HEK293 (cell line): ENCODE results near the gene HERC2.
"Not testable (repeated sequence)": the region's sequence is repeated elsewhere in the genome, so short reads cannot be mapped to it uniquely, and the experiment has no call there.

Experiments
- CTCF ChIA-PET: fragments of 350-600 bp; formaldehyde crosslinking; extraction: SDS; loops from one replicate; lab custom pipeline; 2021; ENCODE audit warnings: antibody characterized with exemption; lab: Yijun Ruan, JAX
- POLR2A ChIA-PET: fragments of 300-600 bp; formaldehyde crosslinking; extraction: SDS; loops from one replicate; lab custom pipeline; 2020; ENCODE audit warnings: antibody characterized with exemption, inconsistent platforms; lab: Yijun Ruan, JAX
- H3K27ac ChIP-seq: fragments of 200-500 bp; sonication (Bioruptor generic); 2 replicates; pipeline ENCODE4 v1.5.1; 2014; ENCODE audit warnings: low read depth, low read length, control low read depth, inconsistent platforms; ENCODE audit errors: extremely low read depth
- H3K36me3 ChIP-seq, 2 experiments: fragments of 200-500 bp in 1 of 2; sonication (Bioruptor generic) in 1 of 2; 1 replicate in 1 of 2; 2 replicates in 1 of 2; pipeline ENCODE4 v1.5.1; 2014 to 2017; ENCODE audit warnings: inconsistent platforms in 2 of 2, low read length in 2 of 2; ENCODE audit not compliant: control insufficient read depth in 2 of 2, insufficient read depth in 1 of 2
- H3K4me1 ChIP-seq: fragments of 200-500 bp; sonication (Bioruptor generic); 2 replicates; pipeline ENCODE4 v1.5.1; 2014; ENCODE audit warnings: mild to moderate bottlenecking, low read length, inconsistent platforms; ENCODE audit not compliant: control insufficient read depth, insufficient read depth
- H3K4me3 ChIP-seq: 2 replicates; pipeline ENCODE4 v1.5.1; 2011; ENCODE audit warnings: low read depth, mild to moderate bottlenecking, control low read depth, low read length, moderate library complexity
- H3K9me3 ChIP-seq: fragments of 200-500 bp; sonication (Bioruptor generic); 2 replicates; pipeline ENCODE4 v1.5.1; 2014; ENCODE audit warnings: low read depth, low read length, inconsistent platforms; ENCODE audit not compliant: control insufficient read depth, insufficient read depth
- KLF1 ChIP-seq: fragments of 450-650 bp; formaldehyde crosslinking; IDR thresholded peaks from 2 replicates; pipeline ENCODE4 v1.5.1; 2016; ENCODE audit warnings: missing biosample characterization, missing genetic modification characterization
- KLF10 ChIP-seq: fragments of 450-650 bp; IDR thresholded peaks from 2 replicates; pipeline ENCODE4 v1.5.1; 2018; ENCODE audit warnings: missing biosample characterization, mild to moderate bottlenecking, missing genetic modification characterization
- KLF7 ChIP-seq: fragments of 450-650 bp; formaldehyde crosslinking; IDR thresholded peaks from 2 replicates; pipeline ENCODE4 v1.5.1; 2016; ENCODE audit warnings: missing biosample characterization, missing genetic modification characterization, borderline replicate concordance
- RBAK ChIP-seq: fragments of 450-650 bp; formaldehyde crosslinking; IDR thresholded peaks from 2 replicates; pipeline ENCODE4 v1.5.1; 2016; ENCODE audit warnings: missing biosample characterization, missing genetic modification characterization
- YY1 ChIP-seq: fragments of 450-650 bp; formaldehyde crosslinking; IDR thresholded peaks from 2 replicates; pipeline ENCODE4 v1.5.1; 2018; ENCODE audit warnings: missing biosample characterization, missing genetic modification characterization
- ZBTB1 ChIP-seq: fragments of 450-650 bp; formaldehyde crosslinking; IDR thresholded peaks from 2 replicates; pipeline ENCODE4 v1.5.1; 2016; ENCODE audit warnings: missing biosample characterization, missing genetic modification characterization
- ZFP3 ChIP-seq: fragments of 450-650 bp; formaldehyde crosslinking; IDR thresholded peaks from 2 replicates; pipeline ENCODE4 v1.5.1; 2016; ENCODE audit warnings: low read depth, missing biosample characterization, missing genetic modification characterization
- ZNF114 ChIP-seq: fragments of 450-650 bp; formaldehyde crosslinking; IDR thresholded peaks from 2 replicates; pipeline ENCODE4 v1.5.0; 2017; ENCODE audit warnings: missing biosample characterization, missing genetic modification characterization
- ZNF426 ChIP-seq: fragments of 450-650 bp; formaldehyde crosslinking; IDR thresholded peaks from 2 replicates; pipeline ENCODE4 v1.5.1; 2017; ENCODE audit warnings: missing biosample characterization, missing genetic modification characterization, mild to moderate bottlenecking, inconsistent platforms, moderate library complexity
- ZNF561 ChIP-seq: fragments of 450-650 bp; IDR thresholded peaks from 2 replicates; pipeline ENCODE4 v1.5.1; 2018; ENCODE audit warnings: missing biosample characterization, missing genetic modification characterization, borderline replicate concordance
- ZNF776 ChIP-seq: fragments of 450-650 bp; formaldehyde crosslinking; IDR thresholded peaks from 2 replicates; pipeline ENCODE4 v1.5.0; 2017; ENCODE audit warnings: missing biosample characterization, missing genetic modification characterization, borderline replicate concordance
- ZNF785 ChIP-seq: fragments of 450-650 bp; formaldehyde crosslinking; IDR thresholded peaks from 2 replicates; pipeline ENCODE4 v1.5.1; 2016; ENCODE audit warnings: missing biosample characterization, missing genetic modification characterization
- ZNF837 ChIP-seq: fragments of 450-650 bp; formaldehyde crosslinking; IDR thresholded peaks from 2 replicates; pipeline ENCODE4 v1.5.1; 2016; ENCODE audit warnings: missing biosample characterization, missing genetic modification characterization
- TF ChIP-seq, protein P1 (sequence below): fragments of 450-650 bp; formaldehyde crosslinking; conservative IDR thresholded peaks from 2 replicates; pipeline ENCODE4 v1.5.1; 2016; ENCODE audit warnings: low read depth, missing biosample characterization, missing genetic modification characterization
- TF ChIP-seq, protein P2 (sequence below): fragments of 450-650 bp; formaldehyde crosslinking; IDR thresholded peaks from 2 replicates; pipeline ENCODE4 v1.5.1; 2016; ENCODE audit warnings: missing biosample characterization, missing genetic modification characterization
- TF ChIP-seq, protein P3 (sequence below): fragments of 450-650 bp; formaldehyde crosslinking; IDR thresholded peaks from 2 replicates; pipeline ENCODE4 v1.5.1; 2016; ENCODE audit warnings: missing biosample characterization, missing genetic modification characterization, borderline replicate concordance
- TF ChIP-seq, protein P4 (sequence below): fragments of 450-650 bp; formaldehyde crosslinking; IDR thresholded peaks from 2 replicates; pipeline ENCODE4; 2016; ENCODE audit warnings: missing biosample characterization, missing genetic modification characterization

The HERC2 gene

DNA sequence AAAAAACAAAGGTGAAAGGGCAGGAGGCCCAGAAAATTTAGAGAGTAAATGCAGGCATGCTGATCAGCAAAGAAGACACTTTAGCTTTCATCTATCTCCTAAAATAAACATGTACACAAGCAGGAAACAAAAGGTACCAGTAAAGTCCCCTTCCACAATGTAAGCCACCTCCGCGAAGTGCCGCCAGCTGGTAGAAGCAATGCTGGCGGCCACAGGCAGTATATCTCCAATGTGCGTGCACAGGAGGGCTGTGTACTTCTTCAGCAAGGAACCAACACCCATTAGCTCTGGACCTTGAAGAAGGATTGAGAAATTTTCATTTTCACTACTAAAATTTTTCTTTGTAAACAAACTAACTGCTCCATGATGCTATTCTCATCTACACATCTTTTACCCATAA is 75.4 kb downstream of the HERC2 start (continued):
- TF ChIP-seq, protein P1, sequence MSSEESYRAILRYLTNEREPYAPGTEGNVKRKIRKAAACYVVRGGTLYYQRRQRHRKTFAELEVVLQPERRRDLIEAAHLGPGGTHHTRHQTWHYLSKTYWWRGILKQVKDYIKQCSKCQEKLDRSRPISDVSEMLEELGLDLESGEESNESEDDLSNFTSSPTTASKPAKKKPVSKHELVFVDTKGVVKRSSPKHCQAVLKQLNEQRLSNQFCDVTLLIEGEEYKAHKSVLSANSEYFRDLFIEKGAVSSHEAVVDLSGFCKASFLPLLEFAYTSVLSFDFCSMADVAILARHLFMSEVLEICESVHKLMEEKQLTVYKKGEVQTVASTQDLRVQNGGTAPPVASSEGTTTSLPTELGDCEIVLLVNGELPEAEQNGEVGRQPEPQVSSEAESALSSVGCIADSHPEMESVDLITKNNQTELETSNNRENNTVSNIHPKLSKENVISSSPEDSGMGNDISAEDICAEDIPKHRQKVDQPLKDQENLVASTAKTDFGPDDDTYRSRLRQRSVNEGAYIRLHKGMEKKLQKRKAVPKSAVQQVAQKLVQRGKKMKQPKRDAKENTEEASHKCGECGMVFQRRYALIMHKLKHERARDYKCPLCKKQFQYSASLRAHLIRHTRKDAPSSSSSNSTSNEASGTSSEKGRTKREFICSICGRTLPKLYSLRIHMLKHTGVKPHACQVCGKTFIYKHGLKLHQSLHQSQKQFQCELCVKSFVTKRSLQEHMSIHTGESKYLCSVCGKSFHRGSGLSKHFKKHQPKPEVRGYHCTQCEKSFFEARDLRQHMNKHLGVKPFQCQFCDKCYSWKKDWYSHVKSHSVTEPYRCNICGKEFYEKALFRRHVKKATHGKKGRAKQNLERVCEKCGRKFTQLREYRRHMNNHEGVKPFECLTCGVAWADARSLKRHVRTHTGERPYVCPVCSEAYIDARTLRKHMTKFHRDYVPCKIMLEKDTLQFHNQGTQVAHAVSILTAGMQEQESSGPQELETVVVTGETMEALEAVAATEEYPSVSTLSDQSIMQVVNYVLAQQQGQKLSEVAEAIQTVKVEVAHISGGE (tag by site-specific recombination), result no peak
- TF ChIP-seq ZNF561 (tag by site-specific recombination), result no peak
- TF ChIP-seq ZFP3, result no peak
- no peak for TF ChIP-seq KLF10
- no peak for TF ChIP-seq ZNF114 (tag by site-specific recombination)

DNA sequence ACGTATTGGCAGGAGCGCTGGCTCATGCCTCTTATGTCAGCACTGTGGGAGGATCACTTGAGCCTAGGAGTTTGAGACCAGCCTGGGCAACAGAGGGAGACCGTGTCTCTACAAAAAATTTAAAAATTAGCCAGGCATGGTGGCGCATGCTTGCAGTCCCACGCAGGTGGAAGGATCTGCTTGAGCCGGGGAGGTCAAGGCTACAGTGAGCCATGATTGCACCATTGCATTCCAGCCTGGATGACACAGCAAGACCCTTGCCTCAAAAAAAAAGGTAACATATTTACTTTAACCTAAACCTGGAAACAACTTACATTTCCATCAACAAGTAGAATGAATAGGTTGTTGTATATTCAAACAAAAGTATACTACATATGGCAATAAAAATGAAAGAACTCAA is 78.1 kb downstream of the HERC2 start:
- Histone ChIP-seq H3K4me3 (no peak overlapping the region), H3K36me3 (peaks cover 4 to 66% of the 10 kb centered on the region in 2 experiments; a peak in 2 of 3 replicates), H3K27ac (no peak overlapping the region), H3K4me1 (no peaks in the 10 kb centered on the region), H3K9me3 (no peaks in the 10 kb centered on the region)
- ChIA-PET CTCF (no interaction called here), POLR2A (no interaction called here)
- TF ChIP-seq YY1 (tag by site-specific recombination) (no peak), ZNF837 (no peak), ZNF785 (tag by site-specific recombination) (no peak), KLF1 (tag by site-specific recombination) (no peak), ZNF776 (tag by site-specific recombination) (no peak), KLF7 (no peak), RBAK (no peak)
- TF ChIP-seq, protein P2, sequence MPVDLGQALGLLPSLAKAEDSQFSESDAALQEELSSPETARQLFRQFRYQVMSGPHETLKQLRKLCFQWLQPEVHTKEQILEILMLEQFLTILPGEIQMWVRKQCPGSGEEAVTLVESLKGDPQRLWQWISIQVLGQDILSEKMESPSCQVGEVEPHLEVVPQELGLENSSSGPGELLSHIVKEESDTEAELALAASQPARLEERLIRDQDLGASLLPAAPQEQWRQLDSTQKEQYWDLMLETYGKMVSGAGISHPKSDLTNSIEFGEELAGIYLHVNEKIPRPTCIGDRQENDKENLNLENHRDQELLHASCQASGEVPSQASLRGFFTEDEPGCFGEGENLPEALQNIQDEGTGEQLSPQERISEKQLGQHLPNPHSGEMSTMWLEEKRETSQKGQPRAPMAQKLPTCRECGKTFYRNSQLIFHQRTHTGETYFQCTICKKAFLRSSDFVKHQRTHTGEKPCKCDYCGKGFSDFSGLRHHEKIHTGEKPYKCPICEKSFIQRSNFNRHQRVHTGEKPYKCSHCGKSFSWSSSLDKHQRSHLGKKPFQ, result no peak

DNA sequence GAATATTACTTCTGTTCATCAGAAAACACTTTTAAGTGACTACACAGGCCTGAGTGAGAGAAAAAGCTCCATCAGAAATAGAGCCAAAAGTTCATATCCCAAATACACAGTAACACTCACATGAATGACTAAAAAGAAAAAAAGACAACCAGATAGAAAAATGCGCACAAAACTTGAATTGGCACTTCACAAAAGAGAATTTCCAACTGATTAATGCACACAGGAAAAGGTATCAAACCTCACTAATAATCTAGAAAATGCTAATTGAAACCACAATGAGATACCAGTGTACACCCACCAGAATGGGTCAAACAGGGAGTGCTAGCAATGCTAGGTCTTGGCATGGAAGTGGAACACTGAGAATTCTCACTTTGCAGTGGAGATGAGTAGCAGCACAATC is 78.6 kb downstream of the HERC2 start:
- no peaks in the 10 kb centered on the region for H3K9me3 ChIP-seq
- no peak overlapping the region for H3K27ac ChIP-seq
- H3K4me1 ChIP-seq, result no peaks in the 10 kb centered on the region
- H3K4me3 ChIP-seq, result no peak overlapping the region
- peaks cover 4 to 65% of the 10 kb centered on the region in 2 experiments; a peak in 2 of 3 replicates for H3K36me3 ChIP-seq
- ChIA-PET CTCF (no interaction called here), POLR2A (no interaction called here)
- TF ChIP-seq ZNF426 (no peak), ZBTB1 (tag by site-specific recombination) (no peak)
- TF ChIP-seq, protein P3, sequence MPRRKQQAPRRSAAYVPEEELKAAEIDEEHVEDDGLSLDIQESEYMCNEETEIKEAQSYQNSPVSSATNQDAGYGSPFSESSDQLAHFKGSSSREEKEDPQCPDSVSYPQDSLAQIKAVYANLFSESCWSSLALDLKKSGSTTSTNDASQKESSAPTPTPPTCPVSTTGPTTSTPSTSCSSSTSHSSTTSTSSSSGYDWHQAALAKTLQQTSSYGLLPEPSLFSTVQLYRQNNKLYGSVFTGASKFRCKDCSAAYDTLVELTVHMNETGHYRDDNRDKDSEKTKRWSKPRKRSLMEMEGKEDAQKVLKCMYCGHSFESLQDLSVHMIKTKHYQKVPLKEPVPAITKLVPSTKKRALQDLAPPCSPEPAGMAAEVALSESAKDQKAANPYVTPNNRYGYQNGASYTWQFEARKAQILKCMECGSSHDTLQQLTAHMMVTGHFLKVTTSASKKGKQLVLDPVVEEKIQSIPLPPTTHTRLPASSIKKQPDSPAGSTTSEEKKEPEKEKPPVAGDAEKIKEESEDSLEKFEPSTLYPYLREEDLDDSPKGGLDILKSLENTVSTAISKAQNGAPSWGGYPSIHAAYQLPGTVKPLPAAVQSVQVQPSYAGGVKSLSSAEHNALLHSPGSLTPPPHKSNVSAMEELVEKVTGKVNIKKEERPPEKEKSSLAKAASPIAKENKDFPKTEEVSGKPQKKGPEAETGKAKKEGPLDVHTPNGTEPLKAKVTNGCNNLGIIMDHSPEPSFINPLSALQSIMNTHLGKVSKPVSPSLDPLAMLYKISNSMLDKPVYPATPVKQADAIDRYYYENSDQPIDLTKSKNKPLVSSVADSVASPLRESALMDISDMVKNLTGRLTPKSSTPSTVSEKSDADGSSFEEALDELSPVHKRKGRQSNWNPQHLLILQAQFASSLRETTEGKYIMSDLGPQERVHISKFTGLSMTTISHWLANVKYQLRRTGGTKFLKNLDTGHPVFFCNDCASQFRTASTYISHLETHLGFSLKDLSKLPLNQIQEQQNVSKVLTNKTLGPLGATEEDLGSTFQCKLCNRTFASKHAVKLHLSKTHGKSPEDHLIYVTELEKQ (tag by site-specific recombination), result no peak
- TF ChIP-seq, protein P4, sequence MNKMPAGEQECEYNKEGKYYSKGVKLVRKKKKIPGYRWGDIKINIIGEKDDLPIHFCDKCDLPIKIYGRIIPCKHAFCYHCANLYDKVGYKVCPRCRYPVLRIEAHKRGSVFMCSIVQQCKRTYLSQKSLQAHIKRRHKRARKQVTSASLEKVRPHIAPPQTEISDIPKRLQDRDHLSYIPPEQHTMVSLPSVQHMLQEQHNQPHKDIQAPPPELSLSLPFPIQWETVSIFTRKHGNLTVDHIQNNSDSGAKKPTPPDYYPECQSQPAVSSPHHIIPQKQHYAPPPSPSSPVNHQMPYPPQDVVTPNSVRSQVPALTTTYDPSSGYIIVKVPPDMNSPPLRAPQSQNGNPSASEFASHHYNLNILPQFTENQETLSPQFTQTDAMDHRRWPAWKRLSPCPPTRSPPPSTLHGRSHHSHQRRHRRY (tag by site-specific recombination), result no peak

DNA sequence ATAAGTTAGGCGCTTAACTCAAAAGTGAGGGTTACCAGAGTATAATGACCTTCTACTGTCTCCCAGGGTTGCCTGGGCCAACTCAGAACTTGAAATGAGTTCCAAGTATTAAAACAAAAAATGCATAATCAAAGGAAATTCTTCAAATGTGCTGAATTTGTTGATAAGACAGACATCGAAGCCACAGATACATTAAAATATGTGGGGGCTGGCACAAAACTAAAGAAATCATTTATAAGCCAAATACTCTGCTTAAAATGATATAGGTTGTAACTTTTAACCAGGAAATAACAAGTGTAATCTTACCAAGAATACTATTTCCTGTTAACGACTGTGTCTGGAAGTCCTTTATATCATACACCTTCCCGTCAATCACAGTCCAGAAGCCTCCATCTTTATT is 83.7 kb downstream of the HERC2 start:
- CTCF ChIA-PET, H3K4me3 ChIP-seq, POLR2A ChIA-PET, H3K27ac ChIP-seq, H3K9me3 ChIP-seq, H3K4me1 ChIP-seq: not testable (repeated sequence)
- H3K36me3 ChIP-seq, result peaks cover 4 to 44% of the 10 kb centered on the region in 2 experiments; a peak in 2 of 3 replicates

DNA sequence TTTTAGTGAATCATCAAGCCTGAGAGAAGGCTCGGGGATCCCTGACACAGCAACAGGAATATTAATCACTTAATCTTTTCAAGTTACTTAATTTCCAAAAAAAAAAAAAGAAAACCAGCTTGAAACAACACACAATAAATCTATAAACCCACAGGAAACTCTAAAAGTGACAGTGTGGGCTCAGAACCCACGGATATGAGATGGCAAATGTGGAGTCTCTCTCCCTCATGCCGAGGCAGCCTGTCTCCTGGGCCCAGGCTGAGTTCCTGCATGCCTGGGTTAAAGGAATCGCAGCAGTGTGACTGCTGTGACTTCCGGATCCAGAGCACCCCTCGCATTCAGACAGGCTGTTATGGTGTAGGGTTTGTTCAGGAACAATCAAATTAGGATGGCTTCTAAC is 90.2 kb downstream of the HERC2 start:
- H3K4me1 ChIP-seq, H3K4me3 ChIP-seq, H3K9me3 ChIP-seq, CTCF ChIA-PET, H3K27ac ChIP-seq, POLR2A ChIA-PET: not testable (repeated sequence)
- peaks cover 0 to 42% of the 10 kb centered on the region in 2 experiments; a peak in 1 of 3 replicates for H3K36me3 ChIP-seq
